Middle frontal gyrus (tissue), 1 donor: ENCODE measurements around the gene ITPK1.
A peak's percentile ranks its signal among the peaks of the same experiment; 100 is the strongest.
"Not testable (repeated sequence)": the region's sequence is repeated elsewhere in the genome, so short reads cannot be mapped to it uniquely, and the experiment has no call there.

Experiments
- DNase-seq: peaks from one replicate; pipeline ENCODE4 v3.0.0-alpha.2; 2015; ENCODE audit warnings: low spot score; ENCODE audit errors: extremely low spot score

Gene ITPK1

DNA sequence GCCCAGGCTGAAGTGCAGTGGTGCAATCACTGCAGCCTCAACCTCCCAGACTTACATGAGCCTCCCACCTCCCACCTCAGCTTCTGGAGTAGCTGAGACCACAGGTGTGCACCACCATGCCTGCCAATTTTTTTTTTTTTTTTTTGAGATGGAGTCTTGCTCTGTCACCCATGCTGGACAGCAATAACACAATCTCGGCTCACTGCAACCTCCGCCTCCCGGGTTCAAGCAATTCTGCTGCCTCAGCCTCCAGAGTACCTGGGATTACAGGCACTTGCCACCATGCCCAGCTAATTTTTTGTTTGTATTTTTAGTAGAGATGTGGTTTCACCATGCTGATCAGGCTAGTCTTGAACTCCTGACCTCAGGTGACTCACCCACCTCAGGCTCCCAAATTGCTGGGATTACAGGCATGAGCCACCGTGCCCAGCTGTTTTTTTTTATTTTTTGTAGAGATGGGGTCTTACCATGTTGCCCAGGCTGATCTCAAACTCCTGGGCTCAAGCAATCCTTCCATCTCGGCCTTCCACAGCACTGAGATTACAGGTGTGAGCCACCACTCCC lies 15.6 kb upstream of the ITPK1 start:
- DNase-seq = not testable (repeated sequence)

GRCh38 chr14:93128725-93129459 lies 13.2 kb upstream of the ITPK1 start:
- no peak for DNase-seq

- no peak for DNase-seq
Measured at GRCh38 chr14:93126111-93126510, 10.4 kb upstream of the ITPK1 start.

DNA sequence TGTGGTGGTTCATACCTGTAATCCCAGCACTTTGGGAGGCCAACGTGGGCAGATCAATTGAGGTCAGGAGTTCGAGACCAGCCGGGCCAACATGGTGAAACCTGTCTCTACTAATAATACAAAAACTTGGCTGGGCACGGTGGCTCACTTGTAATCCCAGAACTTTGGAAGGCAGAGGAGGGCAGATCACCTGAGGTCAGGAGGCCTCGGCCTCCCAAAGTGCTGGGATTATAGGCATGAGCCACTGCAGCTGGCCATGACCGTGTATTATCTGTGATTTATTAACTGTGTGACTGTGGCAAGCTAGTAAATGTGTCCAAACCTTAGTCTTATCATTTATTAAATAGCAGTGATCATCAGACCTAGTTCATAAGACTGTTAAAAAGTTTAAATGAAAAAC lies 7.1 kb upstream of the ITPK1 start:
- no peak for DNase-seq

DNA sequence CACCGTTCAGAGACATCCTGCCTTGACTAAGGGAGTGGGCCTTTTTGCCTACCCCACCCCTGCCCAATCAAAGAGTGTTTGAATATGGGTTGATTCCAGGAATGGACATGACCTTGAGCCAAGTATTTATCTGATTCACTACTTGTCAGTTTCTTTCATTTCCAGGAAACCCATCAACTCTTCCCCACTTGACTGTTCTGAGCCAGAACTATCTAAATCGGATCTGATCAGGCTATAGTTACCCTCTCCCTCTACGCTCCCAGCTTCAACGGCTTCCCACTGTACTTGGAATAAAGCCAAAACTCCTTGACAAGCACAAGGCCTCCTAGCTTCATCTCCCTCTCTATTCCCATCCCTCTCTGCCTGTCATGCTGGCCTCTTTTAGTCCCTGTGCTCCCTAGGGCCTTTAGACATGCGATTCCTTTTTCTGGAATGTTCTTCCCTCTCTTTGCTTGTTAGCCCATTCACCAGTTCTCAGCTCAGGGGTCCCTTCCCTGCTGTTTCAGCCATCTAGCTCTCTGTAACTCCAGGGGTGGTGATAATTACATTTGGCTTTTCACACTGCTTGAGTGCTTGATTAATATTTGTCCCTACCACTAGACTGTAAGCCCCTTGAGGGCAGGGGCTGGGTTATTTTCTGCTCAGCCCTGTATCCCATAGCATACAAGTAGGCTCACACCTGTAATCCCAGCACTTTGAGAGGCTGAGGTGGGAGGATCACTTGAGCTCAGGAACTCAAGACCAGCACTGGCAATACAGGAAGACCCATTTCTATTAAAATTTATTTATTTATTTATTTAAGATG lies 5.5 kb upstream of the ITPK1 start:
- DNase-seq = no peak

DNA sequence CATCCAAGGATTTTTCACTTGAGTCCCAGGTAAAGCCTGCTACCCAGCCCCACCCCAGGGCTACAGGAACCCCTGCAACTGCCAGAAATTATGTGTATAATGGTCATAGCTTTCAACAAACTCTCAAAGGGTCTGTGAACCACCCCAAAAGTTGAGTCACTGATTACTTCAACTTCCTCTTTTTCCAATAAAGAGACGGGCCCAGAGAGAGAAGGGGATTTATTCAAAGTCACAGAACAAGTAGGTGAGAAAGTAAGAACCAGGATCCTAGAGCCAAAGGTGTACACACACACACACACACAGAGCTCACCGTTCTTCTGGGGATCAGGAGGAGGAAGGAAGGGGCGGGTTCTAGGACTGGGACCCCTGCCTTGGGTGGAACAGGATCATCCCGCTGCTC lies 4.8 kb upstream of the ITPK1 start:
- DNase-seq = no peak

- DNase-seq = no peak
Measured at GRCh38 chr14:93116676-93117200, 1.0 kb upstream of the ITPK1 start.

DNA sequence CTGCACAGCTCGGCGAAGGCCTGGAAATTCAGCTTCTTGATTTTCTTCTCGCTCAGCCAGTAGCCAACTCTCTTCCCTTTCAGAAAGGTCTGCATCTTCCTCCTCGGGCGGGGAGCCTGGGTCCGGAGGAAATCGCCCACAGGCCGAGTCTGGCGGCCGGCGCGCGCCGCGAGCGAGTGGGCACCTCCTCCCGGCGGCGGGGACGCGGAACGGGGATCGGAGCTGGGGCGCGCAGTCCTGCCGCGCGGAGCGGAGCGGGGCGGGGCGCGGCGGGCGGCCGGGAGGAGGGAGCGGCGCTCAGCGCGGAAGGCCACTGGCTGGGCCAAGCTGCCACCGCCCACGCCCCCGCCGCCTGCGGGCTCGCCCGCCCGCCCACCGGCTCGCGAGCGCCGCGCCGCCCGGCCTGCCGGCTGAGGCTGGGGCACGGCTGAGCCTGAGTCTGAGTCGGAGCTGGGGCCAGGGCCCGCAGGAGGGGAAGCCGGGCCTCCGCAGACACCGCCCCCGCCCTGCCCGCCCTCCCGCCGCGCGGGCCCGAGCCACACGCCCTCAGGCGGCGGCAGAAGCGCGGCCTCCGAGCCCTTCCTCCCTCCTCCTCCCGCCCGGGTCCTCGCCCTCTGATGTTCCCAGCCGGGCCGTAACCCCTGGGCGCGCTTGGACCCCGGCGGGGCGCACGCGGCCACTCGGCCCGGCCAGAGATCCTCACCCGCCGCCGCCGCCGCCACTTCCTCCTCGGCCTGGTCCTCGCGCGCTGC lies 480 bp downstream of the ITPK1 start:
- peak; percentile 86 for DNase-seq

- no peak for DNase-seq
Measured at GRCh38 chr14:93114713-93115068, 1.0 kb downstream of the ITPK1 start.

DNA sequence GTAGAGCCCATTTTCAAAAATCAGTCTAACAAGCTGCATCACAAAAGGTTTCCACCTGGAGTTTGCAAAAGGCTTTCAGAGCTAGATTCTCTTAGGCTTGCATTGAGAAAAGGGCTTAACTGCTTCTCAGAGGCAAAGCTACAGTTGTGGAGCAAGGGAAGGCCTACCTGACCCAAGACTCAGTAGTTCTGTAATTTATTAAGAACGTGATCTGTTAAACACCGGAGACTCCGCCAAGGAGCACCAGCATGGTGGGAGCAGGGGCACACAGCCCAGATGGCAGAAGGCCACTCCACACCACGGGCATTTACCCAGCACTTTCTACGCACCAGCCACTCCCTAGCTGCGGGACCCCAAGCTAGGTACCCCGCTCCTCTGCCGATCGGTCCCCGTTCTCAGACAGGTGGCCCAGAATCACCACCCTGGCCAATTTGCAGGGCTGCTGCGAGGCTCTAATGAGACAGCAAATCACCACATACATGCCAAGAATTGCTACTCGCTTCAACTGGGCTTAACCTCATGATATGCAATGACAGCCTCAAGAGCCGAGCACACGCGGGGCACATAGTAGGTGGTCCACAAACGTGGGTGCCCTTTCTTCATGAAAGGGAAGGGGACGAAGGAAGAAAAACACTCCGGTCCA lies 1.5 kb downstream of the ITPK1 start:
- DNase-seq = no peak

GRCh38 chr14:93113678-93114067 lies 2.1 kb downstream of the ITPK1 start:
- DNase-seq = no peak

DNA sequence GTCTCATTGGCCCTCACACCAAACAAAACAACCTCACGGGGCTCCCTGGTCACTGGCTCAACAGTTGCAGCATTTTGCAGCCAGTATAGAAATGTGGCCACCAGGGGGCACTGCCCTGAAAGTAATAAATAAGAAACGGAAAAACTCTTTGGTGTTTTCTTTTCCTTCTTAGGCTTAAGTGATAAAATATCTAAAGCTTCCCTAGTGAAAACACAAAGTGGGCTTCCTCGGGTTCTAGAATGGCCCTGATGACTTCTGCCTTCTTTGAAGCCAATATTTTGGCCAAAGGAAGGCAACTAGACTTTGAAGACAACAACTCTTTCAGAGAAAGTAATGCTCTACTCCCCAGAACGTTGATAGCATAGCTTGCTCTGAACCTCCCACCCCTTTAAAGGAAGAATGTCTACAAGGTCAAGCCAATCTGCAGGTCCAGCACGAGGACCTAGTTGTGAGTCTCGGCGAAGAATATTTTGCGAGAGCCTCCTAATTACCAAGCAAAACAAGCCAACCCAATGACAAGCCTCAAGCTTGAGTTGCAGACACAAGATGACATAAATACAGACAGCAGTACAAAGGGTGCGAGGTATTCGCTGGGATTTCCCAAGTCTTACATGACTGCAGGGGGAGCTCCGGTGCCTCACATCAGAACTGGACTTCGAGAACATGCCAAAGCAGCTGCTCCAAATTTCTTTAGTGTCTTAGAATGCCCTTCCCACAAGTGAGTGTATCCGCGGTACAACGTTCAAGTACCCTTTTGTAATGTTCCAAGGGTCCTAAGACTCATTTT lies 2.6 kb downstream of the ITPK1 start:
- peak; percentile 79 for DNase-seq

DNA sequence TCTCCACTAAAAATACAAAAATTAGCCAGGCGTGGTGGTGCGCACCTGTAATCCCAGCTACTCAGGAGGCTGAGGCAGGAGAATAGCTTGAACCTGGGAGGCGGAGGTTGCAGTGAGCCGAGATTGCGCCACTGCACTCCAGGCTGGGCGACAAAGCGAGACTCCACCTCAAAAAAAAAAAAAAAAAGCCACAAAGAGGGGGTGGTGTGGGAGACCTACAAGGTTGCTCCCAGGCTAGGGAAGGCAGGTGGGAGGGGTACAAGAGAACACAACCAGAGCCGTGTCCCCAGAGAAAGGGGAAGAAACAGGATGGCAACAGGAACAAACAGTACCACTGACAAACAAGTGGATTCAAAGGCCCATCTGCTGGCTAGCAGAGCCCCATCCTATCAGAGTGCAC lies 4.2 kb downstream of the ITPK1 start:
- DNase-seq = not testable (repeated sequence)

DNA sequence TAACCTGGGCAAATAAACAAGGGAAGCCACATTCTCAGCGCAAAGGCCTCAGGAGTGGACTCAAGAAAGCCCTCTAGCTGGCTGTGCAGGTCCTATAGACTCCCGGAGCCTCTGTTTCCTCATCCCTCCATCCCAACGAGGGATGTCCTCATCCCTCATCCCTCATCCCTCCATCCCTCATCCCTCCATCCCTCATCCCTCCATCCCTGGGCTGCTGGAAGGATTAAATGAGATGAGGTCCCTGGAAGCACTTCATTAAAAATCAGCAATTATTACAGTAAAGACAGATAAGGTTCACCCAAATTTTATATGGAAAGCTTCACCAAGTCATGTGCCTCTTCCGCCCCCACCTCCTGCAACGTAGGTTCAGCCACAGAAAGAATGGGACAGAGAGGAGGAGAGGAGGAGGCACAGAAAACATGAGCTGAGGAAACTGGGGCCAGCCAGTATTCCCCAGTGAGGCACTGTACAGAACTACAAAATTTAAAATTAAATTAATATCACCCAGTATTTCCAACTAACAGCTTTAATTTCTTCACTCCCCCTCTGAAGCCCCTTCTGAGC lies 4.8 kb downstream of the ITPK1 start:
- DNase-seq = no peak

- no peak for DNase-seq
Measured at GRCh38 chr14:93109572-93110481, 5.9 kb downstream of the ITPK1 start.

DNA sequence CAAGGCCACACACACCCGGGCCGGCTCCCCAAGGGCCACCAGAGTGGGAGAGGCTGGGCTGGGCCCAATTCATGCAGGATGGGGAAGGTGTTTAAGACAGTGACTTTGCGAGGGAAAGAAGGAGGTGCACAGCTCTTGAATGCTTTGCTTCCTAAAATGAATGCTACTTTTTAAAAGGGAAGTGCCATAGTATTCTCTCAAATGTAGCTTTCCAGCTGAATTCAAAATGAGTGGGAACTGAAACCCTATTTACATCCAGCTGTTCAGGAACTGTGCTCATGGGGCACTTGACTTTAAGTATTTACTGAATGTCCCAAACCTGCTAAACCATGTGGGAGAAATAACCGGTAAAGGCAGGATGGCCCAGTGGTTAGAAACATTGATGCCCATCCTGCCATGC lies 7.6 kb downstream of the ITPK1 start:
- DNase-seq = no peak

DNA sequence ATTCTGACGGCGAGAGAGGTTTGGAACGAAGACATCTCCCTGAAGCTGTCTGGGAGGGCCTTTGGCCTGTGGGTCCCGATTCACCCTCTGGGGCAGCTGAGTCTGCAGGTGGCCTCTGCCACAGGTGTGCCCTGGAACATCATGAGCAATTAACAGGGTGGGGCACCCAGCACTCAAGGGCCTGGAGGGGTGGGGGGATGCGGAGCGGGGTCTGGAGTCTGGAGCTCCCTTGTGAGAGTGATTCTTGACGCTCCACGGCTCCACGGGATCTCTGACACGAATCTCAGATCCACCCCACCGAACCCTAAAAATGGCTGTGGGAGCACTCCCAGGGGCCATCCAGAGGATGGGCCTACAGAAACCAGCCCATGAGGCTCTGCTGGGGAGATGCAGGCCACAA lies 8.3 kb downstream of the ITPK1 start:
- no peak for DNase-seq

- no peak for DNase-seq
Measured at GRCh38 chr14:93106541-93107156, 9.1 kb downstream of the ITPK1 start.

DNA sequence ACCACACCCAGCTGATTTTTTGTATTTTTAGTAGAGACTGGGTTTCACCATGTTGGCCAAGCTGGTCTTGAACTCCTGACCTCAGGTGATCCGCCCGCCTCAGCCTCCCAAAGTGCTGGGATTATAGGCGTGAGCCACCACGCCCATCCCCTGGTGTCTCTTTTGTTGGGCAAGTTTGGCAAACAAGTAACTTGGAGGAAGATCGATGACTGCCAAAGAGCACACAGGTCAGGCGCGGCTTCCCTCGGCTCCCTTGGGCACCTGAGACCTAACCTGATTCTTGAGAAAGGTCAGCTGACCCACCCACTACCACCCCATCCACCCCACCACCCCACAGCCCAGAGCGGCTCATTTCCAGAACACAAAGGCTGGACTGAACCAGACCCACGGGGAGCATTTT lies 9.9 kb downstream of the ITPK1 start:
- not testable (repeated sequence) for DNase-seq
